Measurements from ENCODE around the gene FBXL19.

GRCh38 chr16:30992276-30992780 lies 69.0 kb downstream of the FBXL19 start:
- TF ChIP-seq CTCF (IDR thresholded peaks at IDR 0.05; ENCODE audit: insufficient read depth, low read length, poor library complexity, severe bottlenecking) (no peak), EZH2phosphoT487 (conservative IDR thresholded peaks at IDR 0.05; ENCODE audit: low read length) (no peak)

All from SU-DHL-6 (cell line).